GM19372 (cell line): Measurements from ENCODE around the gene SPOCK3.

ENCODE experiments used
- ATAC-seq: cut with Tn5 transposase; IDR thresholded peaks from one replicate; pipeline ENCODE4 v1.9.1; 2021; ENCODE audit warnings: mild to moderate bottlenecking, low read depth, moderate library complexity; ENCODE audit not compliant: unreplicated experiment

SPOCK3 gene

GRCh38 chr4:167177925-167178324 is 56.4 kb downstream of the SPOCK3 start:
- ATAC-seq: no peak

- ATAC-seq: no peak
These were observed 57.4 kb downstream of the SPOCK3 start for GRCh38 chr4:167176723-167177367.

- no peak for ATAC-seq
These were observed 62.4 kb downstream of the SPOCK3 start for GRCh38 chr4:167171928-167172327.

- ATAC-seq: no peak
These were observed 65.7 kb downstream of the SPOCK3 start for GRCh38 chr4:167168611-167169010.

- ATAC-seq: no peak
These were observed 83.7 kb downstream of the SPOCK3 start for GRCh38 chr4:167150587-167150986.

GRCh38 chr4:167144605-167145004 is 89.7 kb downstream of the SPOCK3 start:
- no peak for ATAC-seq

GRCh38 chr4:167143018-167143417 is 91.3 kb downstream of the SPOCK3 start:
- no peak for ATAC-seq

- no peak for ATAC-seq
These were observed 98.0 kb downstream of the SPOCK3 start for GRCh38 chr4:167136270-167136669.

- ATAC-seq: no peak
These were observed 105.1 kb downstream of the SPOCK3 start for GRCh38 chr4:167129146-167129545.

- no peak for ATAC-seq
These were observed 114.9 kb downstream of the SPOCK3 start for GRCh38 chr4:167119392-167119791.

GRCh38 chr4:167117273-167117672 is 117.0 kb downstream of the SPOCK3 start:
- ATAC-seq: no peak

GRCh38 chr4:167114416-167114971 is 119.8 kb downstream of the SPOCK3 start:
- ATAC-seq: no peak

- ATAC-seq: no peak
These were observed 122.7 kb downstream of the SPOCK3 start for GRCh38 chr4:167111622-167112021.

GRCh38 chr4:167111092-167111491 is 123.2 kb downstream of the SPOCK3 start:
- ATAC-seq: no peak

GRCh38 chr4:167109859-167110258 is 124.4 kb downstream of the SPOCK3 start:
- no peak for ATAC-seq

GRCh38 chr4:167105857-167106256 is 128.4 kb downstream of the SPOCK3 start:
- ATAC-seq: no peak

- ATAC-seq: no peak
These were observed 131.8 kb downstream of the SPOCK3 start for GRCh38 chr4:167102475-167102874.

- no peak for ATAC-seq
These were observed 133.3 kb downstream of the SPOCK3 start for GRCh38 chr4:167101035-167101434.

GRCh38 chr4:167100120-167100519 is 134.2 kb downstream of the SPOCK3 start:
- no peak for ATAC-seq

GRCh38 chr4:167088115-167088514 is 146.2 kb downstream of the SPOCK3 start:
- no peak for ATAC-seq

- ATAC-seq: no peak
These were observed 150.0 kb downstream of the SPOCK3 start for GRCh38 chr4:167084321-167084720.

GRCh38 chr4:167079762-167080161 is 154.5 kb downstream of the SPOCK3 start:
- ATAC-seq: no peak
